HEK293 (cell line): Measurements from ENCODE around the gene KIF13A.

ENCODE experiments used
- CTCF ChIA-PET: fragments of 350-600 bp; formaldehyde crosslinking; extraction: SDS; loops from one replicate; lab custom pipeline; 2021; ENCODE audit warnings: antibody characterized with exemption; lab: Yijun Ruan, JAX
- POLR2A ChIA-PET: fragments of 300-600 bp; formaldehyde crosslinking; extraction: SDS; loops from one replicate; lab custom pipeline; 2020; ENCODE audit warnings: antibody characterized with exemption, inconsistent platforms; lab: Yijun Ruan, JAX
- H3K27ac ChIP-seq: fragments of 200-500 bp; sonication (Bioruptor generic); 2 replicates; pipeline ENCODE4 v1.5.1; 2014; ENCODE audit warnings: low read depth, low read length, control low read depth, inconsistent platforms; ENCODE audit errors: extremely low read depth
- H3K36me3 ChIP-seq, 2 experiments: fragments of 200-500 bp in 1 of 2; sonication (Bioruptor generic) in 1 of 2; 1 replicate in 1 of 2; 2 replicates in 1 of 2; pipeline ENCODE4 v1.5.1; 2014 to 2017; ENCODE audit warnings: inconsistent platforms in 2 of 2, low read length in 2 of 2; ENCODE audit not compliant: control insufficient read depth in 2 of 2, insufficient read depth in 1 of 2
- H3K4me1 ChIP-seq: fragments of 200-500 bp; sonication (Bioruptor generic); 2 replicates; pipeline ENCODE4 v1.5.1; 2014; ENCODE audit warnings: mild to moderate bottlenecking, low read length, inconsistent platforms; ENCODE audit not compliant: control insufficient read depth, insufficient read depth
- H3K4me3 ChIP-seq: 2 replicates; pipeline ENCODE4 v1.5.1; 2011; ENCODE audit warnings: low read depth, mild to moderate bottlenecking, control low read depth, low read length, moderate library complexity
- H3K9me3 ChIP-seq: fragments of 200-500 bp; sonication (Bioruptor generic); 2 replicates; pipeline ENCODE4 v1.5.1; 2014; ENCODE audit warnings: low read depth, low read length, inconsistent platforms; ENCODE audit not compliant: control insufficient read depth, insufficient read depth
- HOXA7 ChIP-seq: sonication (generic); formaldehyde crosslinking; IDR thresholded peaks from 2 replicates; pipeline ENCODE4 v1.8.1; 2022; ENCODE audit warnings: missing genetic modification reagents, borderline replicate concordance
- MZF1 ChIP-seq: fragments of 450-650 bp; formaldehyde crosslinking; IDR thresholded peaks from 2 replicates; pipeline ENCODE4 v1.5.1; 2017; ENCODE audit warnings: missing biosample characterization, missing genetic modification characterization, borderline replicate concordance
- PRDM1 ChIP-seq: fragments of 450-650 bp; formaldehyde crosslinking; IDR thresholded peaks from 2 replicates; pipeline ENCODE4; 2016; ENCODE audit warnings: missing biosample characterization, missing genetic modification characterization
- ZNF114 ChIP-seq: fragments of 450-650 bp; formaldehyde crosslinking; IDR thresholded peaks from 2 replicates; pipeline ENCODE4 v1.5.0; 2017; ENCODE audit warnings: missing biosample characterization, missing genetic modification characterization
- ZNF239 ChIP-seq: fragments of 450-650 bp; formaldehyde crosslinking; IDR thresholded peaks from 2 replicates; pipeline ENCODE4 v1.5.1; 2016; ENCODE audit warnings: missing biosample characterization, missing genetic modification characterization
- ZNF707 ChIP-seq: fragments of 450-650 bp; formaldehyde crosslinking; IDR thresholded peaks from 2 replicates; pipeline ENCODE4 v1.5.1; 2016; ENCODE audit warnings: missing biosample characterization, missing genetic modification characterization
- ZXDB ChIP-seq: fragments of 450-650 bp; formaldehyde crosslinking; IDR thresholded peaks from 2 replicates; pipeline ENCODE4 v1.5.1; 2016; ENCODE audit warnings: missing biosample characterization, missing genetic modification characterization
- TF ChIP-seq, protein P1 (sequence below): fragments of 450-650 bp; formaldehyde crosslinking; IDR thresholded peaks from 2 replicates; pipeline ENCODE4 v1.5.1; 2016; ENCODE audit warnings: missing biosample characterization, missing genetic modification characterization, borderline replicate concordance
- TF ChIP-seq, protein P2 (sequence below): fragments of 450-650 bp; formaldehyde crosslinking; IDR thresholded peaks from 2 replicates; pipeline ENCODE4 v1.5.1; 2017; ENCODE audit warnings: missing biosample characterization, missing genetic modification characterization
- TF ChIP-seq, protein P3 (sequence below): fragments of 450-650 bp; formaldehyde crosslinking; IDR thresholded peaks from 2 replicates; pipeline ENCODE4 v1.5.1; 2016; ENCODE audit warnings: missing biosample characterization, missing genetic modification characterization

Gene KIF13A

DNA sequence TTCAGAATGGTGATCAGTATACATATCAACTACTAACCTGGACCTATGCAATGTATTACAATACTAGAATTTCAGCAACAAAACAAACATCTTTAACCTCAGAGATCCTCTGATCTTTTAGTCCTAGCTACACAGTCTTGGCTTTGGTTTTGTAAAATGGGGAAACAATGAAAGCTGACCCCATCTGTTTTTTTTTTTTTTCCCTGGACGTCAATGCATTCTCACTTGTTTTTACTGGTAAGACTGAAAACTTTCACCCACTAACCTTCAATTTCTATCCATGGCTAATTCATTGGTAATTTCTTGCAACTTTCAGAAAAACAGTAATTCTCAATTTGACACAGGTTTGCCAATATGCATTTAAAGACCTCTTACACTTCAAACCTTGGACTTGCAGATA lies 3.0 kb downstream of the KIF13A start:
- TF ChIP-seq ZNF114 (tag by site-specific recombination) = no peak
- no peak for TF ChIP-seq MZF1 (tag by site-specific recombination)
- TF ChIP-seq, protein P1, sequence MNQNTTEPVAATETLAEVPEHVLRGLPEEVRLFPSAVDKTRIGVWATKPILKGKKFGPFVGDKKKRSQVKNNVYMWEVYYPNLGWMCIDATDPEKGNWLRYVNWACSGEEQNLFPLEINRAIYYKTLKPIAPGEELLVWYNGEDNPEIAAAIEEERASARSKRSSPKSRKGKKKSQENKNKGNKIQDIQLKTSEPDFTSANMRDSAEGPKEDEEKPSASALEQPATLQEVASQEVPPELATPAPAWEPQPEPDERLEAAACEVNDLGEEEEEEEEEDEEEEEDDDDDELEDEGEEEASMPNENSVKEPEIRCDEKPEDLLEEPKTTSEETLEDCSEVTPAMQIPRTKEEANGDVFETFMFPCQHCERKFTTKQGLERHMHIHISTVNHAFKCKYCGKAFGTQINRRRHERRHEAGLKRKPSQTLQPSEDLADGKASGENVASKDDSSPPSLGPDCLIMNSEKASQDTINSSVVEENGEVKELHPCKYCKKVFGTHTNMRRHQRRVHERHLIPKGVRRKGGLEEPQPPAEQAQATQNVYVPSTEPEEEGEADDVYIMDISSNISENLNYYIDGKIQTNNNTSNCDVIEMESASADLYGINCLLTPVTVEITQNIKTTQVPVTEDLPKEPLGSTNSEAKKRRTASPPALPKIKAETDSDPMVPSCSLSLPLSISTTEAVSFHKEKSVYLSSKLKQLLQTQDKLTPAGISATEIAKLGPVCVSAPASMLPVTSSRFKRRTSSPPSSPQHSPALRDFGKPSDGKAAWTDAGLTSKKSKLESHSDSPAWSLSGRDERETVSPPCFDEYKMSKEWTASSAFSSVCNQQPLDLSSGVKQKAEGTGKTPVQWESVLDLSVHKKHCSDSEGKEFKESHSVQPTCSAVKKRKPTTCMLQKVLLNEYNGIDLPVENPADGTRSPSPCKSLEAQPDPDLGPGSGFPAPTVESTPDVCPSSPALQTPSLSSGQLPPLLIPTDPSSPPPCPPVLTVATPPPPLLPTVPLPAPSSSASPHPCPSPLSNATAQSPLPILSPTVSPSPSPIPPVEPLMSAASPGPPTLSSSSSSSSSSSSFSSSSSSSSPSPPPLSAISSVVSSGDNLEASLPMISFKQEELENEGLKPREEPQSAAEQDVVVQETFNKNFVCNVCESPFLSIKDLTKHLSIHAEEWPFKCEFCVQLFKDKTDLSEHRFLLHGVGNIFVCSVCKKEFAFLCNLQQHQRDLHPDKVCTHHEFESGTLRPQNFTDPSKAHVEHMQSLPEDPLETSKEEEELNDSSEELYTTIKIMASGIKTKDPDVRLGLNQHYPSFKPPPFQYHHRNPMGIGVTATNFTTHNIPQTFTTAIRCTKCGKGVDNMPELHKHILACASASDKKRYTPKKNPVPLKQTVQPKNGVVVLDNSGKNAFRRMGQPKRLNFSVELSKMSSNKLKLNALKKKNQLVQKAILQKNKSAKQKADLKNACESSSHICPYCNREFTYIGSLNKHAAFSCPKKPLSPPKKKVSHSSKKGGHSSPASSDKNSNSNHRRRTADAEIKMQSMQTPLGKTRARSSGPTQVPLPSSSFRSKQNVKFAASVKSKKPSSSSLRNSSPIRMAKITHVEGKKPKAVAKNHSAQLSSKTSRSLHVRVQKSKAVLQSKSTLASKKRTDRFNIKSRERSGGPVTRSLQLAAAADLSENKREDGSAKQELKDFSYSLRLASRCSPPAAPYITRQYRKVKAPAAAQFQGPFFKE (tag by site-specific recombination) = no peak
- TF ChIP-seq PRDM1 (tag by site-specific recombination) = peak; percentile 92
- TF ChIP-seq, protein P2, sequence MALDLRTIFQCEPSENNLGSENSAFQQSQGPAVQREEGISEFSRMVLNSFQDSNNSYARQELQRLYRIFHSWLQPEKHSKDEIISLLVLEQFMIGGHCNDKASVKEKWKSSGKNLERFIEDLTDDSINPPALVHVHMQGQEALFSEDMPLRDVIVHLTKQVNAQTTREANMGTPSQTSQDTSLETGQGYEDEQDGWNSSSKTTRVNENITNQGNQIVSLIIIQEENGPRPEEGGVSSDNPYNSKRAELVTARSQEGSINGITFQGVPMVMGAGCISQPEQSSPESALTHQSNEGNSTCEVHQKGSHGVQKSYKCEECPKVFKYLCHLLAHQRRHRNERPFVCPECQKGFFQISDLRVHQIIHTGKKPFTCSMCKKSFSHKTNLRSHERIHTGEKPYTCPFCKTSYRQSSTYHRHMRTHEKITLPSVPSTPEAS (tag by site-specific recombination) = no peak
- H3K9me3 ChIP-seq = no peaks in the 10 kb centered on the region
- no peak overlapping the region for H3K4me3 ChIP-seq
- H3K4me1 ChIP-seq = peaks cover 21% of the 10 kb centered on the region
- ChIA-PET POLR2A (interaction anchor here (0.6 to 2.2 kb wide), 2 partner anchors 11 to 385 kb away, joined by 5 to 7 read pairs; partner anchors contain the start of gene FAM8A1), CTCF (interaction anchor here (1.3 kb wide), 1 partner anchor 828 kb away, joined by 3 read pairs; no protein-coding TSS in a partner anchor)
- H3K27ac ChIP-seq = no peak overlapping the region
- H3K36me3 ChIP-seq = peaks cover 6 to 7% of the 10 kb centered on the region in 2 experiments; a peak in 2 of 3 replicates

DNA sequence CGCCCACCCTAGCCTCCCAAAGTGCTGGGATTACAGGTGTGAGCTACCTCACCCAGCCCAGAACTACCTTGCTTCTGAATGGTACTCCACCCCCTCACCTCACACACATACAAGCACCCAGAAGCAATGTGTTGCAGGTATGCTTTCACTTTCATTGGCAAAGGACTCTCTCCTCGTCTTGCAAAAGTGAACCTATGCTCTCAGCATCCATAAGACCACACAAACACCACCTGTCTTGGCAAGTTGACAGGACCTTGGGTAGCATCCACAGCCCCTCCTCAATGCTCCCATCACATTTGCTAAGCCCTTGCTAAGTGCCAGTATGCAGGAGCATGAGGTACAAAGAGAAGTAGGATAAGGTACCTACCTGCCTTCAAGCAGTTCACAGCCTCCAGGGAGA lies 3.7 kb downstream of the KIF13A start:
- peaks cover 21% of the 10 kb centered on the region for H3K4me1 ChIP-seq
- TF ChIP-seq, protein P3, sequence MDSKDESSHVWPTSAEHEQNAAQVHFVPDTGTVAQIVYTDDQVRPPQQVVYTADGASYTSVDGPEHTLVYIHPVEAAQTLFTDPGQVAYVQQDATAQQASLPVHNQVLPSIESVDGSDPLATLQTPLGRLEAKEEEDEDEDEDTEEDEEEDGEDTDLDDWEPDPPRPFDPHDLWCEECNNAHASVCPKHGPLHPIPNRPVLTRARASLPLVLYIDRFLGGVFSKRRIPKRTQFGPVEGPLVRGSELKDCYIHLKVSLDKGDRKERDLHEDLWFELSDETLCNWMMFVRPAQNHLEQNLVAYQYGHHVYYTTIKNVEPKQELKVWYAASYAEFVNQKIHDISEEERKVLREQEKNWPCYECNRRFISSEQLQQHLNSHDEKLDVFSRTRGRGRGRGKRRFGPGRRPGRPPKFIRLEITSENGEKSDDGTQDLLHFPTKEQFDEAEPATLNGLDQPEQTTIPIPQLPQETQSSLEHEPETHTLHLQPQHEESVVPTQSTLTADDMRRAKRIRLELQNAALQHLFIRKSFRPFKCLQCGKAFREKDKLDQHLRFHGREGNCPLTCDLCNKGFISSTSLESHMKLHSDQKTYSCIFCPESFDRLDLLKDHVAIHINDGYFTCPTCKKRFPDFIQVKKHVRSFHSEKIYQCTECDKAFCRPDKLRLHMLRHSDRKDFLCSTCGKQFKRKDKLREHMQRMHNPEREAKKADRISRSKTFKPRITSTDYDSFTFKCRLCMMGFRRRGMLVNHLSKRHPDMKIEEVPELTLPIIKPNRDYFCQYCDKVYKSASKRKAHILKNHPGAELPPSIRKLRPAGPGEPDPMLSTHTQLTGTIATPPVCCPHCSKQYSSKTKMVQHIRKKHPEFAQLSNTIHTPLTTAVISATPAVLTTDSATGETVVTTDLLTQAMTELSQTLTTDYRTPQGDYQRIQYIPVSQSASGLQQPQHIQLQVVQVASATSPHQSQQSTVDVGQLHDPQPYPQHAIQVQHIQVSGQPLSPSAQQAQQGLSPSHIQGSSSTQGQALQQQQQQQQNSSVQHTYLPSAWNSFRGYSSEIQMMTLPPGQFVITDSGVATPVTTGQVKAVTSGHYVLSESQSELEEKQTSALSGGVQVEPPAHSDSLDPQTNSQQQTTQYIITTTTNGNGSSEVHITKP (tag by site-specific recombination) = peak; percentile 88
- no peak for TF ChIP-seq HOXA7 (CRISPR knock-in tag)
- peak; percentile 91 for TF ChIP-seq PRDM1 (tag by site-specific recombination)
- TF ChIP-seq, all 188 proteins: peak for 2
- no peaks in the 10 kb centered on the region for H3K9me3 ChIP-seq
- ChIA-PET POLR2A (interaction anchor here (2.2 kb wide), 1 partner anchor 11 kb away, joined by 7 read pairs; no protein-coding TSS in a partner anchor), CTCF (interaction anchor here (0.8 kb wide), 1 partner anchor 13 kb away, joined by 3 read pairs; no protein-coding TSS in a partner anchor)
- H3K27ac ChIP-seq = no peak overlapping the region
- no peak overlapping the region for H3K4me3 ChIP-seq
- peaks cover 6 to 7% of the 10 kb centered on the region in 2 experiments; a peak in 2 of 3 replicates for H3K36me3 ChIP-seq

DNA sequence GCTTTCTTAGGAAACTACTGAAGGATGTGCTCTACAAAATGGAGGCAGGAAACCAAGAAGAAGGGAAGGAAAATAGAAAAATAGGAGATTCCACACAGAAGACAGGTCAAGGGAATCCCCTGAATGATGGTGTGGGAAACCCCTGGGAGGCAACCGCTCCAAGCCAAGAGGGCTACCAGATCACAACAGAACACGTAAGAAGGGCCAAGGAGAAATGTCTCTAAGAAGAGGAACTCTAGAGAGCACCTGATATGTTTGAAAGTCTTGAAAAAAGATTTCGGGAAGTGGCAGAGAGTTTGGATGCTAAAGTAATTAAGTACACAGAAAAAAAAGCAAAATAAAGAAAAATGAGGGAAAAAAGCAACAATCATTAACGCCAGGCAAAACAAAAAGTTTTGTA lies 7.1 kb downstream of the KIF13A start:
- Histone ChIP-seq H3K9me3 (no peaks in the 10 kb centered on the region), H3K27ac (no peak overlapping the region), H3K36me3 (peaks cover 6 to 7% of the 10 kb centered on the region in 2 experiments; a peak in 2 of 3 replicates), H3K4me1 (peaks cover 7% of the 10 kb centered on the region), H3K4me3 (no peak overlapping the region)
- TF ChIP-seq ZXDB (peak; percentile 89), ZNF239 (no peak), ZNF707 (tag by site-specific recombination) (no peak)
- ChIA-PET POLR2A (no interaction called here), CTCF (no interaction called here)
